ENCODE measurements around the gene LRBA.

DNA sequence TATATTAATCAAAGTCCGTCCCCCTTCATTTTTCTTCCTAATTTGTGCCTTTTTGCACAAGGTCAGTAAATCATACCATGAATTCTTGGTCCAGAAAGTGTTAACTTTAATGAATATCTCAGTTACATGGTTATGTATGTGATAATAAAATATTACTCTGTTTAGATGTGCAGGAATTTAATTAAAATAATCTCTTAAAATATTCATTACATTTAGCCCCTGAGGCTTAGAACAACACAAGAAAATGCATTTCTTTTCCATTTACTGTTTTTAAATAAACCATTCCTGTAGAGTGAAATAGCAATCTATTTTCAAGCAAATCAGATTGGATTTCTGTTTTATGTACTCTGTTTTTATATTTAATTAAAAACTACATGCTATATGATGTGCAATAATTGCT, 415.5 kb downstream of the LRBA start:
- no peak for TF ChIP-seq EZH2 (IDR thresholded peaks at IDR 0.05; ENCODE audit: low read length, missing control alignments)
- TF ChIP-seq, protein P1, sequence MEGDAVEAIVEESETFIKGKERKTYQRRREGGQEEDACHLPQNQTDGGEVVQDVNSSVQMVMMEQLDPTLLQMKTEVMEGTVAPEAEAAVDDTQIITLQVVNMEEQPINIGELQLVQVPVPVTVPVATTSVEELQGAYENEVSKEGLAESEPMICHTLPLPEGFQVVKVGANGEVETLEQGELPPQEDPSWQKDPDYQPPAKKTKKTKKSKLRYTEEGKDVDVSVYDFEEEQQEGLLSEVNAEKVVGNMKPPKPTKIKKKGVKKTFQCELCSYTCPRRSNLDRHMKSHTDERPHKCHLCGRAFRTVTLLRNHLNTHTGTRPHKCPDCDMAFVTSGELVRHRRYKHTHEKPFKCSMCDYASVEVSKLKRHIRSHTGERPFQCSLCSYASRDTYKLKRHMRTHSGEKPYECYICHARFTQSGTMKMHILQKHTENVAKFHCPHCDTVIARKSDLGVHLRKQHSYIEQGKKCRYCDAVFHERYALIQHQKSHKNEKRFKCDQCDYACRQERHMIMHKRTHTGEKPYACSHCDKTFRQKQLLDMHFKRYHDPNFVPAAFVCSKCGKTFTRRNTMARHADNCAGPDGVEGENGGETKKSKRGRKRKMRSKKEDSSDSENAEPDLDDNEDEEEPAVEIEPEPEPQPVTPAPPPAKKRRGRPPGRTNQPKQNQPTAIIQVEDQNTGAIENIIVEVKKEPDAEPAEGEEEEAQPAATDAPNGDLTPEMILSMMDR (conservative IDR thresholded peaks at IDR 0.05 in 1 of 2, IDR thresholded peaks at IDR 0.05 in 1 of 2; ENCODE audit: low read depth in 1 of 2, low read length in 2 of 2), result no peak

Data from fibroblast of lung (primary cell).